Activated CD8-positive, alpha-beta T cell treated with anti-CD3 and anti-CD28 coated beads for 36 hours (primary cell): Measurements from ENCODE around the gene KCP. TPM values are rescaled to one million over a fixed set of nuclear protein-coding genes. Genes with fewer than 3 reads are reported as not detected.

Experiments
- ATAC-seq: fragments of 200-7000 bp; cut with Tn5 transposase; one replicate; pipeline ENCODE4 v1.10.0; 2021; ENCODE audit warnings: mild to moderate bottlenecking, moderate library complexity
- CTCF ChIA-PET: fragments of 350-600 bp; sonication (Branson Sonifier 250); formaldehyde crosslinking; loops from one replicate; lab custom pipeline; 2021; ENCODE audit warnings: antibody characterized with exemption; lab: Charles Lee
- POLR2A ChIA-PET: fragments of 350-600 bp; sonication (Branson Sonifier 250); formaldehyde crosslinking; loops from one replicate; lab custom pipeline; 2021; ENCODE audit warnings: antibody characterized with exemption; lab: Charles Lee
- DNase-seq: peaks from one replicate; pipeline ENCODE4 v3.0.0-alpha.2; 2020
- H3K27ac Mint-ChIP-seq: one replicate; pipeline ENCODE4 v1.8.0; 2021; ENCODE audit warnings: mild to moderate bottlenecking, mixed read lengths
- H3K27me3 Mint-ChIP-seq: one replicate; pipeline ENCODE4 v1.8.0; 2021; ENCODE audit warnings: mixed read lengths
- H3K36me3 Mint-ChIP-seq: one replicate; pipeline ENCODE4 v1.8.0; 2021; ENCODE audit warnings: low read depth, mixed read lengths
- H3K4me1 Mint-ChIP-seq: one replicate; pipeline ENCODE4 v1.8.0; 2021; ENCODE audit warnings: low read depth, mixed read lengths
- H3K4me3 Mint-ChIP-seq: one replicate; pipeline ENCODE4 v1.8.0; 2021; ENCODE audit warnings: mild to moderate bottlenecking, moderate library complexity, mixed read lengths
- H3K9me3 Mint-ChIP-seq: one replicate; pipeline ENCODE4 v1.8.0; 2021; ENCODE audit warnings: mixed read lengths
- CTCF ChIP-seq: fragments of 200-600 bp; IDR thresholded peaks from one replicate; pipeline ENCODE4 v1.8.0; 2022; ENCODE audit warnings: antibody characterized with exemption, mild to moderate bottlenecking
- intact Hi-C: fragments of 100-400 bp; cut with micrococcal nuclease; formaldehyde crosslinking; loops from one replicate; pipeline ENCODE4 v1.10.0; 2022
- total RNA-seq, 2 experiments: library from RNA; stranded (reverse); gene quantifications; one replicate each; pipeline ENCODE4 v1.2.3, GENCODE V29; 2021

The KCP gene
- total RNA-seq, 2 experiments from 2014 or later, result not detected

- H3K4me1 Mint-ChIP-seq, result peaks cover 21% of the 10 kb centered on the region
- no peak for DNase-seq
- no peaks in the 10 kb centered on the region for H3K9me3 Mint-ChIP-seq
- POLR2A ChIA-PET, result interaction anchor here (0.6 to 0.8 kb wide), 2 partner anchors 12 to 122 kb away, joined by 4 read pairs; partner anchors contain the start of gene TNPO3
- no peaks in the 10 kb centered on the region for H3K36me3 Mint-ChIP-seq
- intact Hi-C loops, result no loop called here
- TF ChIP-seq CTCF, result no peak
- H3K4me3 Mint-ChIP-seq, result peak overlapping the region; percentile 41
- peaks cover 14% of the 10 kb centered on the region for H3K27me3 Mint-ChIP-seq
- no peak overlapping the region for H3K27ac Mint-ChIP-seq
- CTCF ChIA-PET, result interaction anchor here (0.6 to 1.9 kb wide), 4 partner anchors 13 to 286 kb away, joined by 3 to 7 read pairs (median 4); no protein-coding TSS in a partner anchor
- peak; percentile 8 for ATAC-seq
Observed at GRCh38 chr7:128932862-128933179, 22.3 kb upstream of the KCP start.

- POLR2A ChIA-PET, result interaction anchor here (0.6 to 0.8 kb wide), 2 partner anchors 12 to 122 kb away, joined by 4 read pairs; partner anchors contain the start of gene TNPO3
- Mint-ChIP-seq H3K36me3 (no peaks in the 10 kb centered on the region), H3K9me3 (no peaks in the 10 kb centered on the region), H3K4me1 (peaks cover 19% of the 10 kb centered on the region), H3K27ac (no peak overlapping the region), H3K27me3 (peaks cover 11% of the 10 kb centered on the region), H3K4me3 (no peak overlapping the region)
- DNase-seq, result no peak
- no peak for ATAC-seq
- intact Hi-C loops, result no loop called here
- CTCF ChIA-PET, result interaction anchor here (0.6 to 1.9 kb wide), 3 partner anchors 15 to 287 kb away, joined by 3 to 7 read pairs (median 5); no protein-coding TSS in a partner anchor
- TF ChIP-seq CTCF, result no peak
Observed at GRCh38 chr7:128931965-128932861, 21.7 kb upstream of the KCP start.

- Mint-ChIP-seq H3K4me1 (peaks cover 14% of the 10 kb centered on the region), H3K27me3 (peaks cover 5% of the 10 kb centered on the region), H3K27ac (no peak overlapping the region), H3K4me3 (no peak overlapping the region), H3K9me3 (no peaks in the 10 kb centered on the region), H3K36me3 (no peaks in the 10 kb centered on the region)
- intact Hi-C loops, result no loop called here
- no peak for TF ChIP-seq CTCF
- DNase-seq (no peak), ATAC-seq (no peak)
- POLR2A ChIA-PET, result no interaction called here
- CTCF ChIA-PET, result interaction anchor here (0.7 kb wide), 1 partner anchor 20 kb away, joined by 3 read pairs; no protein-coding TSS in a partner anchor
Observed at GRCh38 chr7:128931190-128931798, 20.8 kb upstream of the KCP start.

- ATAC-seq (no peak), DNase-seq (no peak)
- intact Hi-C loops, result no loop called here
- H3K9me3 Mint-ChIP-seq, result no peaks in the 10 kb centered on the region
- no peaks in the 10 kb centered on the region for H3K27me3 Mint-ChIP-seq
- H3K4me3 Mint-ChIP-seq, result no peak overlapping the region
- CTCF ChIA-PET, result interaction anchor here (0.9 kb wide), 1 partner anchor 46 kb away, joined by 3 read pairs; no protein-coding TSS in a partner anchor
- no peak for TF ChIP-seq CTCF
- no peaks in the 10 kb centered on the region for H3K36me3 Mint-ChIP-seq
- no peak overlapping the region for H3K27ac Mint-ChIP-seq
- peaks cover 14% of the 10 kb centered on the region for H3K4me1 Mint-ChIP-seq
- POLR2A ChIA-PET, result no interaction called here
Observed at GRCh38 chr7:128928882-128929788, 18.6 kb upstream of the KCP start.
